Fibroblast of lung (primary cell): ENCODE results near the gene ZBTB17.

Experiments used
- CTCF ChIP-seq, 2 donors: IDR thresholded peaks in 1 of 2; conservative IDR thresholded peaks in 1 of 2; 1 replicate in 1 of 2; 2 replicates in 1 of 2; pipeline ENCODE4 v1.5.1; 2011 to 2012; ENCODE audit warnings: low read length in 2 of 2, control low read depth in 1 of 2, inconsistent platforms in 1 of 2, low read depth in 1 of 2, mild to moderate bottlenecking in 1 of 2
- EZH2 ChIP-seq: IDR thresholded peaks from 2 replicates; pipeline ENCODE4 v1.5.1; 2012; ENCODE audit warnings: low read length, control low read depth, mild to moderate bottlenecking; ENCODE audit errors: missing control alignments

DNA sequence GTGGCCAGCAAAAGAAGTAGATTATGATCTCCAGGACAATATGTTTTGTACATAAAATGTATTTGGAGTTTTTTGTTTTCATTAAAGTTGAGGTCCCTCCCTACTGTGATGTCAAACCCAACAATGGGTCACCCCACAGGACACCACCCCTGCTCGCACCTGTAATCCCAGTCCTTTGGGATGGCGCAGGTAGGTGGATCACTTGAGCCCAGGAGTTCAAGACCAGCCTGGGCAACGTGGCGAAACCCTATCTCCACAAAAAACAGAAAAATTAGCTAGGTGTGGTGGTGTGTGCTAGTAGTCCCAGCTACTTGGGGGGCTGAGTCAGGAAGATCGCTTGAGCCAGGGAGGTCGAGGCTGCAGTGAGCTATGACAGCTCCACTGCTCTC, 9.0 kb downstream of the ZBTB17 start:
- no peak for TF ChIP-seq CTCF (conservative IDR thresholded peaks at IDR 0.05 in 1 of 2, IDR thresholded peaks at IDR 0.05 in 1 of 2; ENCODE audit: low read depth in 1 of 2, low read length in 2 of 2)
- TF ChIP-seq EZH2, result no peak
